CD4-positive, alpha-beta T cell treated with Interleukin-17A for 4 hours (primary cell): ENCODE measurements around the gene GPR27.

Source experiments
- DNase-seq: peaks from one replicate; pipeline ENCODE4 v3.0.0-alpha.2; 2020; ENCODE audit warnings: mixed read lengths

GPR27 gene

GRCh38 chr3:71733319-71733718 is 20.3 kb upstream of the GPR27 start:
- DNase-seq, result no peak

- DNase-seq, result no peak
Measured at GRCh38 chr3:71734881-71735280, 18.8 kb upstream of the GPR27 start.

- no peak for DNase-seq
Measured at GRCh38 chr3:71742621-71743020, 11.0 kb upstream of the GPR27 start.

- no peak for DNase-seq
Measured at GRCh38 chr3:71744738-71745137, 8.9 kb upstream of the GPR27 start.

GRCh38 chr3:71751602-71752001 is 2.1 kb upstream of the GPR27 start:
- no peak for DNase-seq

- peak; percentile 16 for DNase-seq
Measured at GRCh38 chr3:71752831-71753700, 589 bp upstream of the GPR27 start.

- no peak for DNase-seq
Measured at GRCh38 chr3:71754610-71755253, 1.1 kb downstream of the GPR27 start.

- DNase-seq, result no peak
Measured at GRCh38 chr3:71758091-71758490, 4.4 kb downstream of the GPR27 start.

GRCh38 chr3:71759401-71759800 is 5.7 kb downstream of the GPR27 start:
- DNase-seq, result no peak

GRCh38 chr3:71760140-71760539 is 6.5 kb downstream of the GPR27 start:
- DNase-seq, result no peak

GRCh38 chr3:71763426-71763825 is 9.8 kb downstream of the GPR27 start:
- no peak for DNase-seq

- no peak for DNase-seq
Measured at GRCh38 chr3:71771126-71771525, 17.5 kb downstream of the GPR27 start.

GRCh38 chr3:71771884-71772283 is 18.2 kb downstream of the GPR27 start:
- no peak for DNase-seq

- DNase-seq, result no peak
Measured at GRCh38 chr3:71776538-71776937, 22.9 kb downstream of the GPR27 start.

GRCh38 chr3:71778353-71778752 is 24.7 kb downstream of the GPR27 start:
- no peak for DNase-seq

- DNase-seq, result no peak
Measured at GRCh38 chr3:71779674-71780377, 26.2 kb downstream of the GPR27 start.

GRCh38 chr3:71780430-71780829 is 26.8 kb downstream of the GPR27 start:
- no peak for DNase-seq

GRCh38 chr3:71783152-71783551 is 29.5 kb downstream of the GPR27 start:
- DNase-seq, result no peak

- DNase-seq, result no peak
Measured at GRCh38 chr3:71784201-71784913, 30.7 kb downstream of the GPR27 start.

- DNase-seq, result peak; percentile 37
Measured at GRCh38 chr3:71784914-71785531, 31.4 kb downstream of the GPR27 start, which contains the start of gene PROK2. Gene PROK2 (minus strand): TSS chr3:71785148. CDS start chr3:71785052, 96 bp downstream.

GRCh38 chr3:71785532-71786216 is 32.0 kb downstream of the GPR27 start:
- DNase-seq, result no peak

GRCh38 chr3:71786217-71786549 is 32.5 kb downstream of the GPR27 start:
- no peak for DNase-seq
